Fibroblast of skin of right biceps (primary cell): Measurements from ENCODE around the gene ANKRD33B.

ENCODE experiments used
- DNase-seq: peaks from one replicate; pipeline ENCODE4 v3.0.0-alpha.2; 2013

Gene ANKRD33B

GRCh38 chr5:10703676-10704075 is 139.8 kb downstream of the ANKRD33B start:
- DNase-seq, result no peak

DNA sequence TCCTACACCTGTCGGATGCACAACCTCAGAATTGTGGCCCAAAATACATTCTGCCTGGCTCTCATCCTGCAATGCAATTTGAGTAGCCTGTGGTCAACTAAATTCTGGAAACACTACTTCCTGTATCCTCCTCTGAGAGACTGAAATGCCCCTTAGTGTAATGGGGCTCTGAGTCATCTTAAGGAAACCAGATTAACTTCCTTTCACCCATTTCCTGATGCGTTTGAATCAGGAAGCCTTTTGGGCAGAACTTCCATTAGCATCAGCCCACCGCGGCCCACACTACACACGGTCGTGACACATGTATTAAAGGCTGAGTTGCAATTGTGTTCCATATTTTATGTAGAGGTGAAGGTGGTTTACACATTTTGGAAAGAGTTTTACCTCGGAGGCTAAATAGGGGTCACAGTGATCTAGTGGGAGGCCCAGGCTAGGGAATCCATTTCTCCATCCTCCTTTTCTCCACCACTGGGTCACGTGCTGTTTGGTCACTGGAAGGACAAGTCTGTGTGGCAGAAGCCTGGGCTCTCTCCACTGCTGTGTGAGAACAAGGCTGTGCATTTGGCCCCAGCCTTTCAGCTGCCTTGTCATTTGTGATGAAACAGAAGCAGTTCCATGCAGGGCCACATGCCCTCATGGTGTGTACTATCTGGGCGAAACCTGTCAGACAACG is 141.2 kb downstream of the ANKRD33B start:
- DNase-seq, result peak; percentile 64

GRCh38 chr5:10705747-10706146 is 141.9 kb downstream of the ANKRD33B start:
- DNase-seq, result peak; percentile 23

- DNase-seq, result no peak
These were observed 142.5 kb downstream of the ANKRD33B start for GRCh38 chr5:10706326-10706725.
